GM12892 (cell line): Measurements from ENCODE around the gene IRF5.

Experiments
- POLR2A ChIP-seq: IDR thresholded peaks from 2 replicates; pipeline ENCODE4 v1.6.1; 2011; ENCODE audit warnings: low read depth, low read length, control low read depth
- POLR2AphosphoS5 ChIP-seq: IDR thresholded peaks from 2 replicates; pipeline ENCODE4 v1.6.1; 2011; ENCODE audit warnings: low read depth, low read length, control low read depth
- TAF1 ChIP-seq: IDR thresholded peaks from 2 replicates; pipeline ENCODE4 v1.6.1; 2011; ENCODE audit warnings: low read depth, mild to moderate bottlenecking, control low read depth, low read length, borderline replicate concordance

GRCh38 chr7:128910569-128910945 lies 27.2 kb upstream of the IRF5 start, which contains the start of gene KCP:
- no peak for TF ChIP-seq POLR2A
- TF ChIP-seq POLR2AphosphoS5 = no peak
- no peak for TF ChIP-seq TAF1
